Astrocyte of the hippocampus (primary cell): Measurements from ENCODE around the gene DCUN1D3.
"Not testable (repeated sequence)": the region's sequence is repeated elsewhere in the genome, so short reads cannot be mapped to it uniquely, and the experiment has no call there.

Experiments
- DNase-seq: peaks from one replicate; pipeline ENCODE4 v3.0.0; 2011; ENCODE audit warnings: low read depth, low spot score

Gene DCUN1D3

DNA sequence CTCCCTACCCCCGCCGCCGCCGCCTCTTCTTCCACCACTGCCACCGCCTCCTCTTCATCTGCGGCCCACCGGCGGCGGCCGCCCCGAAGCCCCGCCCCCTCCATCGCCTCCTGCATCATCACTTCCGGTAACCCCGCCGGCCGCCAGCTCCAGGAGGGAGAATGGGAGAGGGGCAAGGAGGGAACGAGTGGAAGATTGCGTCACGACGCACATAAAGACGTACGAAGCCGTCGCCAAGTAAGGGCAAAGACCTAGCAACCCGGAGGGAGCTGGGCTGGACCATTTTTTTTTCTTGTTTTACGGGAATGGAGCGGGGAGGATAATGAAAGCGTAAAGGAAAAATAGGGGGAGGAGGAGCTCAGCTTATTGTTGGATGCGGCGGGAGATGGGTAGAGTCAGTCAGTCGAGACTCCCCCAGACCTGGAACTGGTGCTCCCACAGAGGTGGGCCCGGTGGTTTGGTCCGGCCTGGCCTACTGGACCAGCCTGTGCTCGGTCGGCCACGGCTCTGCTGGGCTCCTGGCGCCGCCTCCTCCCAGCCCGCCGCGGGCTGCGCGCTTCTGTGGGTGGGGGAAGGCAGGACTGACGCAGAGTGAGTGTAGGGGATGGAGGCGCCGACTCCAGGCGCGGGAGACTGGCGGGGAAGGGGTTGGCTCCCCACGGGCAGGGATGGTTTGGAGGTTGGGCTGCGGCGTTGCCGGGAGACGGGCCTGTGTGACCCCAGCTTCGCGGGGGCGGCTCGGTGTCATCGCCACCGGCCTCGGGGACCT, at the start of gene DCUN1D3, which contains the start of gene LYRM1:
DCUN1D3 (minus strand) TSS at position 60 of the 769 bp plus-strand sequence. CDS start 37,820 bp downstream, outside the sequence.
LYRM1 (plus strand) TSS at position 473 of the 769 bp plus-strand sequence. CDS start 14,785 bp downstream, outside the sequence.
- peak; percentile 100 for DNase-seq

- no peak for DNase-seq
Measured at GRCh38 chr16:20949660-20950059, 49.5 kb upstream of the DCUN1D3 start.

DNA sequence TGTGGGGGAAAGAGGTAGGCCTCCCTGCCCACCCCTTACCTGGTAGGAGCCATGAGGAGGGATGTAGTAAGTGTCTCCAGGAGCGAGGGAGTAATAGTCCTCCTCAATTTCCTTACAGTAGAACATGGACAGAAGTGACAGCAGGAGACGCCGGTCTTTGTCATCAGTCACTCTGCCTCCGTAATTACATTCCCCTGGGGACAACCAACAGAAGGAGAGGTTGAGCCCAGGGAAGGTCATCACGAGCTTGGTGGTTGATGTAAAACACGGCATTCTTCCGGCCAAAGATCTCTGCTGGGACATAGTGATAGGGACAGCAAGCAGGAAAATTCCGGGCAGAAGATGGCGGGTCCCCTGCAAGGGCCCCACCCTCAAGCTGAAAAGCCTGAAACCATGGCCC, 48.3 kb upstream of the DCUN1D3 start:
- DNase-seq, result no peak

DNA sequence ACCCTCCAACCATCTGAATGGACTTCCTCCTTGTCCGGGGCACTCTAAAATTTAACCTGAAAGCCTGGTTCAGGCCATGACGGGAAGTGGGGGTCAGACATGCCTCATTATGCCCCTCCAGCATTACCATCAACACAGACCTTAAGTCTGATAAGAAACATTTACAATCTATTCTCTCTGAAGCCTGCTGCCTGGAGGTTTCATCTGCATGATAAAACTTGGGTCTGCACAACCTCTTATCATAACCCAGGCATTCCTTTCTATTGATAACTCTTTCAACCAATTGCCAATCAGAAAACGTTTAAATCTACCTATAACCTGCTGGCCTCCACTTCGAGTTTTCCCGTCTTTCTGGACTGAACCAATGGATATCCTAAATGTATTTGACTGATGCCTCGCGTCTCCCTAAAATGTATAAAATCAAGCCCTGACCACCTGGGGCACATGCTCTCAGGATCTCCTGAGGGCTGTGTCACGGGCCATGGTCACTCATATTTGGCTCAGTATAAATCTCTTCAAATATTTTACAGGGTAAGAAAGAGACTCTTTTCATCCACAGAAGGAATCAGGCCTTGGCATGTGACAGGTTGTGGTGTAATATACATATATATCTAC, 46.0 kb upstream of the DCUN1D3 start:
- DNase-seq, result no peak

GRCh38 chr16:20945575-20945875, 45.4 kb upstream of the DCUN1D3 start:
- not testable (repeated sequence) for DNase-seq

DNA sequence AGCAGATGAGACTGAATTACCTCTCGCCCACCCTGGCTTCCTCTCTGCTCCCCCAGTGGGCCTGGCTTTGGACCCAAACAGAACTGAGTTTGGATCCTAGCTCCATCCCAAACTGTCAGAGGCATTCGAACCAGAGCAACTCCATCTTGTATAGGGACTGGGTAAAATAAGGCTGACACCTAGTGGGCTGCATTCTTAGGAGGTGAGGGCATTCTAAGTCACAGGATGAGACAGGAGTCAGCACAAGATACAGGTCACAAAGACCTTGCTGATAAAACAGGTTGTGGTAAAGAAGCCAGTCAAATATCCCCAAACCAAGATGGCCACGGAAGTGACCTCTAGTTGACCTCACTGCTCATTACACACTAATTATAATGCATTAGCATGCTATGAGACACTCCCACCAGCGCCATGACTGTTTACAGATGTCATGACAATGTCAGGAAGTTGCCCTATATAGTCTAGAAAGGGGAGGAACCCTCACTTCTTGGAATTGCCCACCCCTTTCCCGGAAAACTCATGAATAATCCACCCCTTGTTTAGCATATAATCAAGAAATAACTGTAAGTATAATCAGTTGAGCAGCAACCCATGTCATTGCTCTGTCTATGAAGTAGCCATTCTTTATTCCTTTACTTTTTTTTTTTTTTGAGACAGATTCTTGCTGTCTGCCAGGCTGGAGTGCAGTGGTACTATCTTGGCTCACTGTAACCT, 44.9 kb upstream of the DCUN1D3 start:
- DNase-seq, result peak; percentile 60

DNA sequence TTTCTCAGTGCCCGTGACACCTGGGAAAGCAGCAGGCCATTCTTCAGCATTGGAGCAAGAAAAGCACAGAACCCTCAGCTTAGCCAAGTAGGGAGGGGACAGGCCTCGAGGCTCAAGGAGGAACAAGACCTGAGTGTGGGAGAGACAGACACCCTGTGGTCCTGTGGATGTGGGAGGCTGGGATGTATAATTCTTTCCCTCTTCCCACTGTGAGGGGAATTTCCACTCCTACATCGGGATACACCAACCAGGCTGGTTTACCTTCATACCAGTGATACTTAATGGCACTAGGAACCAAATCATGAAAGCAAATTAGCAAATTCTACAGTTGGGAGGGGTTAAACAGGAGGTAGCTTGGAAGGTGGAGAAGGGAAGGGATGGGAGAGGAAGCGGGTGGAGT, 42.1 kb upstream of the DCUN1D3 start:
- no peak for DNase-seq

DNA sequence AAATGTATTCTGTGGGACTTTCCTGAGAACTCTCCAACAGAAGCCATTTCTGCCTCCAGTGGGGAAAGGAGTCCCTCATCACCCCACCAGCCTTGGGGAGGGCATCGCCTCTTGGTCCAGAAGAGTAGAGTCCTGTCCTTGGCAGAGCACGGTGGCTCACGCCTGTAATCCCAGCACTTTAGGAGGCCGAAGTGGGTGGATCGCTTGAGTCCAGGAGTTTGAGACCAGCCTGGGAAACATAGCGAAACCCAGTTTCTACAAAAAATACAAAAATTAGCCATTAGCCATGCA, 41.4 kb upstream of the DCUN1D3 start:
- DNase-seq, result no peak

- DNase-seq, result no peak
Measured at GRCh38 chr16:20940871-20941635, 40.9 kb upstream of the DCUN1D3 start.

GRCh38 chr16:20939611-20940010, 39.5 kb upstream of the DCUN1D3 start:
- no peak for DNase-seq

DNA sequence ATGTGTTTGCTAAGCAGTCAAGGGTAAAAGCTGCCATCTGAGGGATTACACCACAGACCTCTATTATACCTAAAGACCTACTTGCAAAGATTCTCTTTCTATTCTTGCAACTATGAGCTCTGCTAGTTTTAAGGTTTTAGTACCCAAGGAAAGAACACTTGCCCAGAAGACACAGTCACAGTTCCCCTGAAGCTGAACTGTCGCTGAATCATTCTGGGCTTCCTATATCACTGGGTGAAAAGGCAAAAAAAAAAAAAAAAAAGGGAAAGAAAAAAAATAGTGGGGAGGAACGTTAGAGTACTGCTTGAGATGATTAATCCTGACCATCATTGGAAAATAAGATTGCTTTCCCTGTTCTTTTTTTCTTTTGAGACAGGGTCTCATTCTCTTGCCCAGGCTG, 38.3 kb upstream of the DCUN1D3 start:
- peak; percentile 13 for DNase-seq

GRCh38 chr16:20937736-20938135, 37.6 kb upstream of the DCUN1D3 start:
- no peak for DNase-seq

DNA sequence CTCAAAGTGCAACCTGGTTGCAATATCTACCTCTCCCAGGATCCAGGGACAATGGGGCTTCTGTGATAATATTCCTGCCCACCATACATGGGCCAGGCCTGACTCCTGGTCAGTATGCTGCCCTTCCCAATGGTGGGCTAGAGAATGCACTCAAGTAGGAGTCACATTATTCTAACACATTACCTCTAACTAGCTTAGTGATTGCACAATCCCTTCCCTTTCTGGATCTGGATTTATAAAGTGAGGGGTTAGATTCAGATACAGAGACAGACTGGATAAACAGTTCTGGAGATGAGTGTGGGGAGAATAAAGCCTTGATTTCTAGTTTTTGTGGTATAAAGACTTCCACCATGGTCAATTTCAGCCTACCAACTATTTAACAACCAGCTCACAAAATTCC, 33.4 kb upstream of the DCUN1D3 start:
- no peak for DNase-seq

DNA sequence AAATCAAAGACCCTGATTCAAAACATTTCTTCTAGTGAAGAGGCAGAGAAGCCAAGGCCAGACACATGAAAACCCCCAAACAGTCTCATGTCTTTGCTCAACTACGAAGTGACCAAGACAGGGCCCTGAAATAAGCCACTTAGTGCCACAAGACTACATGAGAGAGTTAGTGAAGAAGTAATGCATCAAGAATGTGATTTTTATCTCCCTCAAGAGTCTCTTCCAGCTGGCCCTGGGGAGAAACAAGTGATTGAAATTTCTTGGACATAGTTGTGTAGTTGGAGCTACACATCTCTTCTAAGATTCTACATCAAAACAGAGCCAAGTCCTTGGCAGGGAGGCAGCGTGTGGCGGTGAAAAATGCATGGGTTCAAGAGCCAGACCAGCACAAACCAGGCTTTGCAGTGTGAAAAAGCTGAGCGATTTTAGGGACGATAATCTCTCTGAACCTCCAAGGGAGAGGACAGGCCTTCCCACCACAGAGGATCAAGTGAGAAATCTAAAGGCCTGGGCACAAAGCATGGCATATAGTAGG, 31.0 kb upstream of the DCUN1D3 start:
- no peak for DNase-seq

GRCh38 chr16:20930365-20930690, 30.2 kb upstream of the DCUN1D3 start:
- DNase-seq, result no peak

GRCh38 chr16:20929676-20930364, 29.7 kb upstream of the DCUN1D3 start:
- DNase-seq, result not testable (repeated sequence)

DNA sequence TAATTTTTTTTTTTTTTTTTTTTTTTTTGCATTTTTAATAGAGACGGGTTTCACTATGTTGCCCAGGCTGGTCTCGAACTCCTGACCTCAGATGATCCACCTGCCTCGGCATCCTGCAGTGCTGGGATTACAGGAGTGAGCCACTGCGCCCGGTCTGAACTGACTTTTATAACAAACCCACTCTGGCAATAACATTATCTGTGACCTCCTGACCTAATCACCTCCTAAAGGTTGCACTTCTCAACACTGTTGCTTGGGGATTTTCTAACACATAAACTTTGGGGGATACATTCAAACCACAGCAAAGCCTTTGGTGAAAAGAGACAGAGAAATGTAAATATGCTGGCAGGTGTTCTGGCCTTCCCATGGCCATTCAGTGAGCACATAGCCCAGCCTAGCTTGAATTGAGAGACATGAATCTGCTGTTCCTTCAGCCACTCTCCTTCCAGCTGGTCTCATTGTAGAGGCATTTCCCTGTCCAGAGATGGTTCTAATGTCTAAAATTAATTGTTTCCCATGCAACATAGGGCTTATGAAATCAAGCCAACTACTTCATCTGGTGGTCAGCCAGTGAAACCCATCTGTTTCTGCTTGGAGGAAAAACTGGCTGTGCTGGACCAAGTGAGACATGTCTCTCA, 28.7 kb upstream of the DCUN1D3 start:
- DNase-seq, result no peak

DNA sequence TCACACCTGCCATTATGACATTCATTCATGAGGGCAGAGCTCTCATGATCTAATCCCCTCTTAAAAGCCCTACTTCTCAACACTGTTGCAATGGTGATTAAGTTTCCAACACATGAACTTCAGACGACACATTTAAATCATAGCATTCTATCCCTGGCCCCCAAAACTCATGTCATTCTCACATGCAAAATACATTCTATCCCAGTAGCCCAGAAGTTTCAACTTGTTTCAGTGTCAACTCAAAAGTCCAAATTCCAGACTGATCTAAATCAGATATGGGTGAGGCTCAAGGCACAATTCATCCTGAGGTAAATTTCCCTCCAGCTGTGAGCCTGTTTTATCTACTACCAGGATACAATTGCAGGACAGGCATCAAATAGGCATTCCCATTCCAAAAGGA, 25.6 kb upstream of the DCUN1D3 start:
- DNase-seq, result no peak

DNA sequence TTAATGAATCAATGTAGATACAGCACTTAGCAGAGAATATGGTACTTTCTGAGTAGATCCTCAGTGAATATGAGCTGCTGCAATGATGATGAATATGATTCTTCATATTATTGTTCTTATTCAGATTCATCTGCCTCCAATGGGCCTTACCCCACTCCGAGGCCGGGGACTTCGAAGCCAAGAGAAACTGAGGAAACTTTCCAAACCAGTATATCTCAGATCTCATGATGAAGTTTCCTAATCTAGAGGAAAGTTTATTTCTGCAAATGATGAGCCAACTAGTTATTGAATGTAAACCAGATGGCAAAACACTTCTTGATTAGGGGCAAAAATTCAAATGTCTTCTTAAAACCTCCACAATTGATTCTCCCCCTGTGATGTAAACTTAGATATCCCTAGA, 23.7 kb upstream of the DCUN1D3 start:
- DNase-seq, result no peak

- no peak for DNase-seq
Measured at GRCh38 chr16:20920799-20921198, 20.6 kb upstream of the DCUN1D3 start.

GRCh38 chr16:20920091-20920490, 19.9 kb upstream of the DCUN1D3 start:
- DNase-seq, result no peak
